Subcutaneous abdominal adipose tissue (tissue), 5 donors: ENCODE data around the gene C1orf74.

ENCODE experiments used
- H3K27ac ChIP-seq: one replicate; pipeline ENCODE4 v1.7.0; 2013; ENCODE audit warnings: low read depth, mild to moderate bottlenecking, inconsistent platforms, low read length, moderate library complexity
- H3K27me3 ChIP-seq, 5 donors: one replicate each; pipeline ENCODE4 v1.7.0; 2013; ENCODE audit warnings: low read length in 5 of 5, inconsistent platforms in 1 of 5; ENCODE audit not compliant: control insufficient read depth in 5 of 5, insufficient read depth in 4 of 5
- H3K36me3 ChIP-seq, 5 donors: one replicate each; pipeline ENCODE4 v1.7.0; 2013; ENCODE audit warnings: low read length in 5 of 5; ENCODE audit not compliant: control insufficient read depth in 5 of 5, insufficient read depth in 5 of 5
- H3K4me1 ChIP-seq, 5 donors: one replicate each; pipeline ENCODE4 v1.7.0; 2013; ENCODE audit warnings: low read length in 5 of 5, mild to moderate bottlenecking in 3 of 5, moderate library complexity in 1 of 5; ENCODE audit not compliant: control insufficient read depth in 5 of 5, insufficient read depth in 5 of 5
- H3K4me3 ChIP-seq, 5 donors: one replicate each; pipeline ENCODE4 v1.7.0; 2013; ENCODE audit warnings: low read length in 5 of 5, low read depth in 1 of 5
- H3K9ac ChIP-seq, 5 donors: one replicate each; pipeline ENCODE4 v1.7.0; 2013; ENCODE audit warnings: low read length in 5 of 5, mild to moderate bottlenecking in 4 of 5, moderate library complexity in 3 of 5
- H3K9me3 ChIP-seq, 5 donors: one replicate each; pipeline ENCODE4 v1.7.0; 2013; ENCODE audit warnings: low read length in 5 of 5; ENCODE audit not compliant: control insufficient read depth in 5 of 5
- donor health status: healthy.
- donor health status: healthy.
- donor health status: healthy.
- donor health status: healthy.
- donor health status: healthy.

Gene C1orf74

GRCh38 chr1:209784265-209785169, at the start of gene C1orf74:
Gene C1orf74, minus strand, starts transcription at chr1:209784559. Its CDS starts 925 bp downstream, at chr1:209783634.
- Histone ChIP-seq H3K27me3 (peaks cover 0 to 2% (median 0%) of the 10 kb centered on the region in 5 donors), H3K27ac (peak within 1 kb of the TSS; percentile 84), H3K9ac (peak within 1 kb of the TSS; percentile 71 to 87 (median 83)), H3K4me3 (peak within 1 kb of the TSS; percentile 78 to 91 (median 86)), H3K4me1 (peaks cover 0 to 29% (median 19%) of the 10 kb centered on the region in 5 donors), H3K36me3 (peaks cover 0 to 8% (median 0%) of the 10 kb centered on the region in 5 donors), H3K9me3 (no peaks in the 10 kb centered on the region)

GRCh38 chr1:209831615-209832014, 47.3 kb upstream of the C1orf74 start:
- peaks cover 3 to 14% (median 11%) of the 10 kb centered on the region in 5 donors for H3K4me1 ChIP-seq
- H3K9me3 ChIP-seq: no peaks in the 10 kb centered on the region
- peaks cover 41 to 55% (median 52%) of the 10 kb centered on the region in 5 donors for H3K36me3 ChIP-seq
- H3K27me3 ChIP-seq: no peaks in the 10 kb centered on the region
- no peak overlapping the region for H3K4me3 ChIP-seq
- H3K9ac ChIP-seq: no peak overlapping the region
- H3K27ac ChIP-seq: no peak overlapping the region

GRCh38 chr1:209830722-209831121, 46.4 kb upstream of the C1orf74 start:
- no peak overlapping the region for H3K27ac ChIP-seq
- no peaks in the 10 kb centered on the region for H3K9me3 ChIP-seq
- no peak overlapping the region for H3K9ac ChIP-seq
- peaks cover 3 to 14% (median 11%) of the 10 kb centered on the region in 5 donors for H3K4me1 ChIP-seq
- peaks cover 37 to 47% (median 47%) of the 10 kb centered on the region in 5 donors for H3K36me3 ChIP-seq
- H3K4me3 ChIP-seq: no peak overlapping the region
- H3K27me3 ChIP-seq: no peaks in the 10 kb centered on the region

GRCh38 chr1:209829716-209830115, 45.4 kb upstream of the C1orf74 start:
- H3K4me1 ChIP-seq: peaks cover 3 to 14% (median 11%) of the 10 kb centered on the region in 5 donors
- H3K36me3 ChIP-seq: peaks cover 29 to 38% (median 37%) of the 10 kb centered on the region in 5 donors
- H3K9me3 ChIP-seq: no peaks in the 10 kb centered on the region
- no peak overlapping the region for H3K4me3 ChIP-seq
- H3K27ac ChIP-seq: no peak overlapping the region
- H3K27me3 ChIP-seq: no peaks in the 10 kb centered on the region
- no peak overlapping the region for H3K9ac ChIP-seq

- Histone ChIP-seq H3K27me3 (no peaks in the 10 kb centered on the region), H3K27ac (peak within 1 kb of the TSS; percentile 69), H3K4me3 (peak within 1 kb of the TSS; percentile 92 to 98 (median 97)), H3K4me1 (peaks cover 3 to 24% (median 12%) of the 10 kb centered on the region in 5 donors), H3K9ac (peak within 1 kb of the TSS in 4 of 5 donors; percentile 48 to 78 (median 72)), H3K36me3 (peaks cover 11 to 17% (median 16%) of the 10 kb centered on the region in 5 donors), H3K9me3 (no peaks in the 10 kb centered on the region)
These were observed 43.3 kb upstream of the C1orf74 start, which contains the start of gene UTP25 for GRCh38 chr1:209827384-209828262. Gene UTP25, plus strand, starts transcription at chr1:209827972. Its CDS starts 92 bp downstream, at chr1:209828064.

GRCh38 chr1:209825591-209826434, 41.5 kb upstream of the C1orf74 start:
- peaks cover 3 to 24% (median 12%) of the 10 kb centered on the region in 5 donors for H3K4me1 ChIP-seq
- H3K4me3 ChIP-seq: no peak overlapping the region
- H3K27ac ChIP-seq: no peak overlapping the region
- H3K27me3 ChIP-seq: peaks cover 0 to 4% (median 0%) of the 10 kb centered on the region in 5 donors
- H3K36me3 ChIP-seq: peaks cover under 1 to 2% (median 2%) of the 10 kb centered on the region in 5 donors
- H3K9ac ChIP-seq: no peak overlapping the region
- H3K9me3 ChIP-seq: no peaks in the 10 kb centered on the region

GRCh38 chr1:209823143-209824041, 39.0 kb upstream of the C1orf74 start:
- Histone ChIP-seq H3K27me3 (peaks cover 0 to 9% (median 0%) of the 10 kb centered on the region in 5 donors), H3K36me3 (no peaks in the 10 kb centered on the region), H3K4me1 (peaks cover 3 to 19% (median 9%) of the 10 kb centered on the region in 5 donors), H3K9ac (no peak overlapping the region), H3K9me3 (no peaks in the 10 kb centered on the region), H3K4me3 (peak overlapping the region in 3 of 5 donors; percentile 36 to 46 (median 40)), H3K27ac (peak overlapping the region; percentile 11)

GRCh38 chr1:209822706-209823105, 38.3 kb upstream of the C1orf74 start:
- peaks cover 0 to 9% (median 0%) of the 10 kb centered on the region in 5 donors for H3K27me3 ChIP-seq
- H3K9me3 ChIP-seq: no peaks in the 10 kb centered on the region
- no peak overlapping the region for H3K9ac ChIP-seq
- H3K4me3 ChIP-seq: no peak overlapping the region
- peak overlapping the region; percentile 11 for H3K27ac ChIP-seq
- H3K36me3 ChIP-seq: no peaks in the 10 kb centered on the region
- peaks cover 2 to 15% (median 9%) of the 10 kb centered on the region in 5 donors for H3K4me1 ChIP-seq
